OCI-LY1 (cell line): ENCODE measurements around the gene CFP.

Experiments
- CTCF ChIP-seq: fragments of 200-600 bp; sonication (generic), shearing (Covaris generic); IDR thresholded peaks from 2 replicates; pipeline ENCODE4 v1.5.1; 2017; ENCODE audit warnings: mild to moderate bottlenecking, antibody characterized with exemption, low read length, moderate library complexity, mixed read lengths
- EZH2 ChIP-seq: fragments of 200-600 bp; sonication (generic), shearing (Covaris generic); IDR thresholded peaks from 2 replicates; pipeline ENCODE4 v1.8.0; 2017; ENCODE audit warnings: borderline replicate concordance, mixed run types, mild to moderate bottlenecking, antibody characterized with exemption, low read length, moderate library complexity, mixed read lengths

- TF ChIP-seq CTCF, result no peak
- TF ChIP-seq EZH2, result no peak
Observed at GRCh38 chrX:47632666-47633065, 2.9 kb upstream of the CFP start.
